Measurements from ENCODE around the gene PSG6.
"Not testable (repeated sequence)": the region's sequence is repeated elsewhere in the genome, so short reads cannot be mapped to it uniquely, and the experiment has no call there.

PSG6 gene

DNA sequence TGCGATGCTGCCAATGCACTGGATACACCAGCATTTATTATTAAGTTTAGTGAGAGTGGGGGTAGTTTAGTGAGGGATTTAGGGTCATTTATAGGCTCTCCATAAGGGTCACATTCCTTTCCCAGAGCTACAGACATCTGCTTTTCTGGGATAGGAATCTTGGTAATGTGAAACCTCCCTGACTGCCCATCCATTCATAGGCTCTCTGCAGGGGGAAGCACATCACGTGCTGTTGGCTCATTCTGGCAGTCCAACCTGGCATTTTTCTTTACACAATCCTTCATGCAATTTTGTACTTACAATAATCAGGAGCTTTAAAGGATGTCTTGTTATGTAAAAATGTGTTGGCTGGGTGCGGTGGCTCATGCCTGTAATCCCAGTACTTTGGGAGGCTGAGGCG is 17.1 kb downstream of the PSG6 start:
- DNase-seq, result not testable (repeated sequence)

DNA sequence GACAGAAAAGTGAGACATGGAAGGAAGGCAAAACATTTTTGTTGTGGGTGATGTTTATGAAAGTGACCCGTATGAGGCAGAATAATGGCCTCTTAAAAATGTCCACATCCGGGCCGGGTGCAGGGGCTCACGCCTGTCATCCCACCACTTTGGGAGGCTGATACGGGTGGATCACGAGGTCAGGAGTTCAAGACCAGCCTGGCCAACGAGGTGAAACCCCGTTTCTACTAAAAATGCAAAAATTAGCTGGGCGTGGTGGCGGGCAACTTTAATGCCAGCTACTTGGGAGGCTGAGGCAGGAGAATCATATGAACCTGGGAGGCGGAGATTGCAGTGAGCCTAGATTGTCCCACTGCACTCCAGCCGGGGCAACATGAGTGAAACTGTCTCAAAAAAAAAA is 18.0 kb downstream of the PSG6 start:
- not testable (repeated sequence) for DNase-seq

DNA sequence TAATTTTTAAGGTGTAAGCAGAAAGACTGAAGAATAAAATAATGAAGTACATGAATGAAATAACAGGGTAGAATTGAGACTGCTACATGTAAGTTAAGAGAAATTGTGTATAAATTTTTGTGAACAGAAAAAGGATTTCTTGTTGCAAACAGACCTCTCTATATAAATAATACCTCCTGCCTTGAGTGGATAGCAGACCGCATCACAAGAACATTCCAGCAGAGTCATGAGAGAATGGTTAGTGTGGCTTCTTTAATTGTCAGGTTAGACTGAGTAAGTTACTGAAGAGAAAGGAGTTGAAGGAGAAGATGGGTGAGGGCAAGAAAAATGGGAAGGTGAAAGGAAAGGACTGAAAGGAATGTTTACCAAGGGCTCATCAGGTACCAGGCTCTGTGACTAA is 18.6 kb downstream of the PSG6 start:
- DNase-seq, result not testable (repeated sequence)

DNA sequence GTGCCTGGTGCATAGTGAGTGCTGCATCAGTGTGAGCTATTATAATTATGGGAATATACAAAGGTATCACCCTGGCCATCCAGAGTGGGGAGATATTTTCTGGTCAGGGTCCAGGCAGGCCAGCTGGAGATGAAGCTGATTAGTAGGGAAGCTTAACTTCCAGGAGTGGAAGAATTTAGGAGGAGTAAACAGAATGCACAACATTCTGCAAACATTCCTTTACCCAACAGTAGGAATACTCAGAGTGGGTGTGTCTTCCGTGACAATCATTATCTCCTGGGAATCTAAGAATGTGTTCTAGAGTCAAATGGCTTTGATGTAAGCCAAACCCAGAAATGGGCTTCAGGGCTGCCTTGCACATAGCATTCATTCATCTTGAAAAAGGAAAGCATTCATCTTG is 19.0 kb downstream of the PSG6 start:
- DNase-seq, result not testable (repeated sequence)

DNA sequence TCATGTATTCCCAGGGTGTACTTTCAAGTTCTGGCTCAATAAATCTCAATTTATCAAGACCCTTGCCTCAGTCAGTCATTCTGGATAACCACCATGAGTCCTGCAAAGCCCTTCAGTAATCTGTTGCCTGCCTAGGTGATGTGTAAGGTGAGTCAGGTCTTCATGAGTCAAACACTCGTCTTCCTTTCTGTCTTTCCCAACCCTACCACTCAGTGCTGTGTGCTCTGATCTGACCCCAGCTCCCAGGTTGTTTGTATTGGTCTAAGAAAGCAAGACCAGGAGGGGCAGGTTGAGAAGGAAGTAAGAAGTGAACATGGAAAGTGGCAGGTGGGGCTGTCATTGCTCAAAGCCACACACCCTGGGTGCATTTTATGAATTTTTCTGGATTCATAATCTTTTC is 20.0 kb downstream of the PSG6 start:
- not testable (repeated sequence) for DNase-seq

DNA sequence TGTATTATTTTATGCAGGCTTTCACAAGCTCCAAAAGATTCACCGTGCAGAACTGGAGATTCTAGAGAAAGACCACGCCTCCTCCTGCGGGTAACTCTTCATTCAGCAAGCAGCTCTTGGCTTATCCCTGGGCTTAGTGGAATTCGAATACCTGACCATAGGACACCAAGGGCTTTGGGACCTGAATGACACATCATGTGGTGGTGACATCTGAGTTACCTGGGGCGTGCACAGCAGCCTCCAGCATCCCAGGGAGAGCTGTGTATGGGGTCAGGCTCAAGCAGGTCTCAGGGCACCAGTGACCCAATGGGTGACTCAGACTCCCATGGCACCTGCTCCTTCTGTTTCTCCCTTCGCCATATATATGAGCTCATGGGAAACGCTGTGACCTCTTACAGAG is 27.2 kb downstream of the PSG6 start:
- not testable (repeated sequence) for DNase-seq

DNA sequence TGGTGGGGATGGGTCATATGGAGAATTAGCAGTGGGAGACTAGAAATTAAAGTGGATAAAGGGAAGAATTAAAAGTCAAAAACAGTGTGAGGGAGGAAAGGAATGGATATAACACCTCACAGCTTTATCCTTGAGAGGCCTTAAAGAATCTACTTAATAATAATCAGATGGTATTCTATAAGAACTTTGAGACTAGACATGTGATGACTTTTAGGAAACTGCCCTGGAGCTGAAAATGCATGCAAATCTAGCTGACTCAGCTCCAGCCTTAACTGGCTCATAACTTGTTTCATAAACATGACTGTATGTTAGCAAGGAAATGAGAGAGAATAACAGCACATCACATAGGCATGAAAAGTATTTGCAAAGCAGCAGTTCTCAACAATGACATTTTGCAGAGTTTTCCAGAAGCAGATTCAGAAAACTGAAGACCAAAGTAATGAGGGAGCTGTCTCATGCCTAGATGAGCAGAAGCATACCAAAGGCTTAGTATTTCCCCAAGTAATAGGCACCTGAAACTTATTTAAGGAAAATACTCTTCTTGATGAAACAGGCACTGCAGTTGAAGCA is 29.7 kb downstream of the PSG6 start:
- not testable (repeated sequence) for DNase-seq

DNA sequence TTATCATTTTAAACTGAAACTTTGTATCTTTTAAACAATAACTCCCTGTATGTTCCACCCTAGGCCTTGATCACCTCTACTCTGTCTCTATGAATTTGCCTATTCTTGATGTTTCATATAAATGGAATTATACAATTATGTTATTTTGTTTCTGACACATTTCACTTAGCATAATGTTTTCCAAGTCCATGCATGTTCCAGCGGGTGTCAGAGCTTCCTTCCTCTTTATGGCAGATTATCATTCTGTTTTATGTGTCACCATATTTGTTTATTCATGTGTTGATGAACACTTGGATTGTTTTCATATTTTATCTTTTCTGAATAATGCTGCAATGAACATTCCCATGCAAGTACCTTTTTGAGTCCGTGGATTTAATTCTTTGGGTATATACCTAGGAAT is 35.0 kb downstream of the PSG6 start:
- not testable (repeated sequence) for DNase-seq

DNA sequence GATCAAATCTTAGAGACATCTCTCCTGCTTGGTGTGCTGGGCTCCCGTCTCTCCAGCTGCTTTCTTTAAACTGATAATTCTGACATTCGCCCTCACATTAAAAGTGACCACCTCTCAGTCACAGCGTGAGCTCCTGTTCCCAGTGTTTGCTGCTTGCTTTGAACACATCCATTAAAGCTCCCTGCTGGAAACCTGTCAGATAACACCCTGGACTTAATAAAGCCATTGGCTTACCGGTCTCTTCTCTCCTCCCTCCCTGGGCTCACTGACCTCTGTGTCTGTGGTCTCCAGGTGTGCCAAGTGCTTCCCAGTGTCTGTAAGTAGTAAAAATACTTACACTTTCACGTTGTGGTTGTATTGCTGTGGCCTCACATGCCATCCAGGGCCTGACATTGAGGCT is 35.7 kb downstream of the PSG6 start:
- not testable (repeated sequence) for DNase-seq

DNA sequence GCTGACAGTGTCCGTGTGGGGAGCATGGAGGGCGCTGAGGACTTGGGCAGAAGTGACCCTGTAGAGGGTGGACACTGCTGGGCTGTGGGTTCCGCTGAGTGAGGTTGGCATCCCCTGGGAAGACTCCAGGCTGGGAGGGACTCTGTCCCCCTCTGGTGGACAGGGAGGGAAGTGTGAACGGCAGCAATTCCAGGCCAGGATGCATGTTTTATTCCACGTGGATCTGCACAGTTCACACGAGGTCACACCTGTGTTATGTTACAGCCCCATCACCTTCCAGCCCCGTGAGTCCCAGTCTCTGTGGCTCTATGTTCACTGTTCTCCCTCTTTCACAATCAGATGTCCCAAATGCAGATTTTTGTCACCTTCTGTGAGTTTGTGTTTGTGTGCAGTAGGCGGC is 36.4 kb downstream of the PSG6 start:
- not testable (repeated sequence) for DNase-seq

DNA sequence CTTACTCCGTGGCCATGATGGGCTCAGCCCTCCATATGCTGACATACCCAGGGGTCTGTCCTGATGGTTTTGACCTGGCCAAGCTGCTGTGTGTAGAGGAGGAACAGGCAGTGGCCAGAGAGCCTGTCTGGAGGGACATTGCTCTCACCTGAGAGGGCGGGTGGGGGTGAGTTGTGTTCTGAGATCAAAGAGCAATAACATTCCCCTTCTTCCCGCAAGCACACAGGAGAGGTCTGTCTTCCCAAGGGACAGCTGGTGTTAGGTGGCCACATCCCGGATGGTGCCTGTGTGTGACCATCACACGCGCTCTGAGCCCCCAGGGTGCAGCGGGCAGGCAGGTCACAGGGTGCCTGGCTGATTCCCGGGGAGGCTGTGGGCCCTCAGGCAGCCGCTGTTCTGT is 37.1 kb downstream of the PSG6 start:
- not testable (repeated sequence) for DNase-seq

DNA sequence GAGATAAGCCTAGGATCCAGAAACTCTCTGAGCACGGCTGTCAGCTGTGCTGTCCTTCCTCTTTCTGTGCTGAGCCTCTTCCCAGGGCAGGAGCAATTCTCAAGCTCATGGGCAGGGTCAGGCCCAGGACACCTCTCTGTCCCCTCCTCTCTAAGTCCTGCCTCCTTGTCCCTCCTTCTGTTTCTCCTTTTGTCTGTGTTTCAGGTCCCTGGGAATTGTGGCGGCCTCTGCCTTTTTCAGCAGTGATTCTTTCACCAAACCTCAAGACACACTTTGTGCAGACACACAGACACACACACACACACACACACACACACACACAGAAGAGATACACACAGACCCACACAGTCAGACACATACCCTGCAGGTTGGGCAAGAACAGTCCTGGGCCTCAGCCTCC is 38.1 kb downstream of the PSG6 start, which contains the start of gene PSG1:
Gene PSG1 (minus strand): TSS at position 101 of the 400 bp plus-strand sequence. CDS start 132 bp downstream, outside the sequence.
- no peak for DNase-seq

DNA sequence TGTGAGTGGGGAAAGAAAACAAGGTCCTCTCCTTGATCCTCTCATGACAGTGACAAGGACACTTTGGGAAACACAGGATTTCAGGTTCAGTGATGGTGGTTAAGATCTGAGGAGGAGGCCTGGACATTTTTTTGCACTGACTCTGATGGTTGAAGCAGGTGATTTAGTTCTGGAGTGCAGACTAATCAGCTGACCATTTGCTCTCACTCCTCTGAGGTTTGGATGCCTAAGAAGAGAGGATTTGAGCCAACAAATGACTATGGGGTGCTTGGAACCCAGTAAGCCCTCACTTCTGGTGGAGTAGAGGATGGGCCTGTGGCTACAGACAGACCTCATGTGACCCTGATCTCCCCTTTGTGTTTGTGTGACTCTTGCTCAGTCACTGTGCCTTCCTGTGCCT is 41.1 kb downstream of the PSG6 start:
- not testable (repeated sequence) for DNase-seq

DNA sequence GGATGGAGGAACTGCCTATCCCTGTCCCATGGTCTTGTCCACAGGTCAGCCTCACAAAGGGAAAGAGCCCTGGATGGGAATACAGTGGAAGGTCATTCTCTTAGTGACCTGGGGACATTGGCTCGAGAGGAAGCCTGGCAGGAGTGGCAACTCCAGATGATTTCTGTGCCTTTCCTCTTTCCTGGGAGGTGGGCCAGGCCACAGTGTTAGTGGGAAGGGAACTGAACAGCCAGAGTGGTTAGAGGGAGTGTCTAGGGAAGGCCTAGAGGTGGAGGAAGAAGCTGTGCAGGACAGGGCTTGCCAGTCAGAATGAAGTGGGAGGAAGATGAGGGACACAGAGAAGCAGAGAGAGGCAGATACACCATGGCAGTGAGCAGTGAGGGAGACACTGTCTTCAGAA is 41.8 kb downstream of the PSG6 start:
- DNase-seq, result not testable (repeated sequence)

DNA sequence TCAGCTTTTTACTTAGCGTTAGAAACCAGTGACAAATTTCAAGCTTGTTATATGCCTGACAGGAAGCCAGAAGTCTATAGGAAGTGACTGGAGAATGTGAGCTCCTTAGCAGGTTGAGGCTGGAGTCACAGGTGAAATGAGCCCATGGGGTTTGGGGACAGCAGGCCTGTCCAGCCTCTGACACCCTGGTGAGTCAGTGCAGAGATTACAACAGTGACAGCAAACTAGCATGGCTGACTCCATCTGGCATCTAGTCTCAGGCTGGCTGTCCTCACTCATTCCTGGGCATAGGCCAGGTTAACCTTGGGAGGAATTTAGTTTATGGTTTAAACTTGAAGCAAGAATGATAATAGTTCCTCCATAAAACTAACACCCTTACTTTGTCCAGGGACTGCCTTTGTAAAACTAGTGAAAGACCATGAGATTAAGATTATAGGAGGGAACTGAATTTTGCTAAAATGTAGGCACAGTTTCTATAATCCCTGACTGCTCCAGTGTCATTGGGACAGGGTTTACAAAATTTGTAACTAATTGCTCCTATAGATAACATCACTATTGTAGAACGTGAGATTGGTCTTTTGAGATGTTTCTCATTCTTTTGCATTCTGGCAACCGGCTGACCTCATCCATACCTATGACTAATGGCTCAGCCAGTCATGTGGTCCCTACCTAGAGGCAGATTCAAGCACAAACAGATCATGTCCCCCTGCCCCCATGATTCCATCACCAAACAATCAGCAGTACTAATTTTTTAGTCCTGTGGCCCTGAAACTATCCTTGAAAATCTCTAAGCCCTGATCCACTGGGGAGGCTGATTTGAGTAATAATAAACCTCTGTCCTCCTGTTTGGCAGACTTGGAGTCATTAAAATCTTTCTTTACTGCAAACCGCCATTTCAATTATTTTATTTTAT is 42.5 kb downstream of the PSG6 start:
- not testable (repeated sequence) for DNase-seq

DNA sequence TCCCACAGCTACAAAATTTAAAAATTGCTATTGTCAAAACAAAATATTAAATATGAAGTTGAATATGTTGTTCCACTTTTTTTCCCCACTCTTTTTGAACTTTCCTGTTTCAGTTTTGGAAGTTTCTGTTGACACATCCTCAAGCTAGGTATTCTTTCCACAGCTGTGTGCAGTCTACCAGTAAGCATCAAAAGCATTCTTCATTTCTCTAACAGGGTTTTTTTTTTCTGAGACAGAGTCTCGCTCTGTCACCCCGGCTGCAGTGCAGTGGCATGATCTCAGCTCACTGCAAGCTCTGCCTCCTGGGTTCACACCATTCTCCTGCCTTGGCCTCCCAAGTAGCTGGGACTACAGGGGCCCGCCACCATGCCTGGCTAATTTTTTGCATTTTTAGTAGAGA is 43.6 kb downstream of the PSG6 start:
- DNase-seq, result not testable (repeated sequence)

DNA sequence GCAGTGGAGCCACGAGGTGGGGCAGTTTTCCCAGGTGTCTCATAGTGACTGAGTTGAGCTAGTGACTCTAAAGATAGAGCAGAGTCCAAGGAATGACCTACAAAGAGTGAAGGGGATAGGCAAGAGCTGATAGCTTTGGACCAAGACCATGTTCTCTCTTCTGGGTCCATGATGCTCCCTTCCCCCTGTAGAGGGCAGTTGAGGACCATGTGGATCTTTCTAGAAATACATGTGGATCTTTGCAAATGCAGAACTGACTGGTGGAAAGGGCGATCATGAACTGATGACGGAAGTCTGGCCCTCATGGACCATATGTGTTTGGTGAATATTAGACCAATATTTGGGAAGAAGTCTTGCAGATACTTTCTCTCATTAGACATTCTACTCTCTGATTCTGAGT is 45.1 kb downstream of the PSG6 start:
- DNase-seq, result no peak

DNA sequence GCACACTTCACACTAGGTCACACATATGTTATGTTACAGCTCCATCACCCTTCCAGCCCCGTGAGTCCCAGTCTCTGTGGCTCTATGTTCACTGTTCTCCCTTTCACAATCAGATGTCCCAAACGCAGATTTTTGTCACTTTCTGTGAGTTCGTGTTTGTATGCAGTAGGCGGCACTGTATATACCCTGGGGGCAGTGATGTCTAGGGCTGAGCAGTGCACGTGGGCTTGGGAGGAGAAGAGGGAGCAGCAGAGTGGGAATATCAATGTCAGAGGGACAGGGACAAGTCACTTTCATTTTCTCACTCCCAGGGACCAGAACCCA is 60.2 kb downstream of the PSG6 start:
- DNase-seq, result no peak

DNA sequence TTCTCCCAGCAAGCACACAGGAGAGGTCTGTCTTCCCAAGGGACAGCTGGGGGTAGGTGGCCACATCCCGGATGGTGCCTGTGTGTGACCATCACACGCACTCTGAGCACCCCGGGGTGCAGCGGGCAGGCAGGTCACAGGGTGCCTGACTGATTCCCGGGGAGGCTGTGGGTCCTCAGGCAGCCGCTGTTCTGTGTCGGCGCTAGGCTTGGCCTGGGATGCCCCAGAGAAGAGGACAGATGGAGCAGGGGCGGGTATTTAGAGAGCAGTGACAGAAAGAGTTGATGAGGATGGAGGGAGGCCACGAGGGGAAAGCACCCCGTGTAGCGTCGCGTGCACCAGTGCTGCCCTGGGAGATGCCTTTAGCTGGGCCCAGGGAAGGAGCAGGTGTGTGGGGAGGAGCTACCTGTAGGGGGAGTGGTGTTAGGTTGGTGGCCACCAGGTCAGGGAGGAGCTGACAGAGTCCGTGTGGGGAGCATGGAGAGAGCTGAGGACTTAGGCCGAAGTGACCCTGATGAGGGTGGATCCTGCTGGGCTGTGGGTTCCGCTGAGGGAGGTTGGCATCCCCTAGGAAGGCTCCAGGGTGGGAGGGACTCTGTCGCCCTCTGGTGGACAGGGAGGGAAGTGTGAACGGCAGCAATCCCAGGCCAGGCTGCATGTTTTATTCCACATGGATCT is 60.7 kb downstream of the PSG6 start:
- not testable (repeated sequence) for DNase-seq

DNA sequence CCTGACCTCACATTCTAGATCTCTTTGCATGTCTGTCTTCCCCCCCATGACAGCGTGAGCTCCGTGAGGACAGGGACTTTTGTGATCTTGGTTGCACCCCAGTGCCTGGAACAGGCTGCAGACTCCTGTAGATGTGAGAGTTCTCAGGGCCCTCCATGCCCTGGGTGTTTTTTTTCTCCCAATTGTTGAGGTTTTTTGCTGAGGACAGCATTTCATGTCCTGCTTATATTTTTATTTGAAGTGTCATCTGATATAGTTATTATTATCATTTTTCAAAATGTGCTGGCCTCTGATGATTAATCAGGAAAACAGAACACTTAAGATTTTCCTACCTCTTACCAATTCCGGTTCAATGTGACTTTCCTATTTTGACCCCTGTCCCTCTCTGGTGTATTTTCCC is 62.9 kb downstream of the PSG6 start:
- DNase-seq, result not testable (repeated sequence)

DNA sequence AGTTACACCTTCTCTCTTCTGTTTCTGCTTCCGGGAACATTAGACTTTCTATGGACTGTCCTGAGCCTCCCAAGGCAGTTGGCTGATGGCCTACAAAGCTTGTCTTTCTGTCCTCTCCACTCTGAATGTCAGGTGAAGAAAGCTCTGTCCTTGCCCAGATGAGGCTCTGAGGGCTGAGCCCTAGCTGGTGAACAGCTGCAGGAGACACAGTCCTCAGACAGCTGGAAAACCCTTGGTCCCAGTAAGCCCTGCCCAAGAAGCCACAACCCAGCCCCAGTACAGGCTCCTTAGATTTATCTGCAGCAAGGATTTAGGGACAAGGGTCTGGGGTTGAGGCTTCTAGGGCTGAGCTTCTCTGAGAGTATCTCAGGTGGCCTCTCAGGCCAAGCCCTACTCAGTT is 64.5 kb downstream of the PSG6 start:
- not testable (repeated sequence) for DNase-seq

DNA sequence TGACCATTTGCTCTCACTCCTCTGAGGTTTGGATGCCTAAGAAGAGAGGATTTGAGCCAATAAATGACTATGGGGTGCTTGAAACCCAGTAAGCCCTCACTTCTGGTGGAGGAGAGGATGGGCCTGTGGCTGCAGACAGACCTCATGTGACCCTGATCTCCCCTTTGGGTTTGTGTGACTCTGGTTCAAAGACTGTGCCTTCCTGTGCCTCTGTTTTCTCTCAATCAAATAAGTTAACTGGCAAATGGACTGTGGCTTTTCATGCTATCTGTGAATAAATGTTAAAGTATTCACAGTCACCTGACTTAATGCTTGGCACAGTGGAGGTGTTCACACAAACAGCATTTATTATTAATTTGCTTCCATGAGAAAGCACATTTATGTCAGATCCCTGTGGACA is 64.9 kb downstream of the PSG6 start:
- DNase-seq, result not testable (repeated sequence)
